HepG2 (cell line): ENCODE results near the gene NID2. TPM values are rescaled to one million over a fixed set of nuclear protein-coding genes. Genes with fewer than 3 reads are reported as not detected.
A peak's percentile ranks its signal among the peaks of the same experiment; 100 is the strongest.

Experiments used
- ATAC-seq: fragments of 200-7000 bp; cut with Tn5 transposase; 3 replicates; pipeline ENCODE4 v1.9.1; 2020; ENCODE audit warnings: mild to moderate bottlenecking, moderate library complexity
- BruUV-seq: library from RNA; stranded (reverse); fragments of 400-500 nt; replicated peaks from 2 replicates; lab custom pipeline; 2021; lab: Mats Ljungman, UMichigan
- CTCF ChIA-PET: fragments of 300-600 bp; formaldehyde crosslinking; extraction: SDS; loops from one replicate; lab custom pipeline; 2021; ENCODE audit warnings: low total read pairs, inconsistent platforms, low intra/inter-chr PET ratio; lab: Yijun Ruan, JAX
- POLR2A ChIA-PET: fragments of 350-600 bp; sonication (Branson Sonifier 250); formaldehyde crosslinking; loops from one replicate; lab custom pipeline; 2020; ENCODE audit warnings: antibody characterized with exemption, inconsistent platforms; lab: Yijun Ruan, JAX
- DNase-seq: peaks from one replicate; pipeline ENCODE4 v3.0.0-alpha.2; 2015; ENCODE audit warnings: low spot score
- FAIRE-seq: peaks from 3 replicates; lab custom pipeline; 2011; peaks lifted over from hg19 to GRCh38; lab: Jason Lieb, UNC
- H2AFZ ChIP-seq: one replicate; pipeline ENCODE4 v1.6.1; 2011; ENCODE audit warnings: low read length, inconsistent platforms
- H3K27ac ChIP-seq: fragments of 300-600 bp; 3 replicates; pipeline ENCODE4 v1.8.0; 2011; ENCODE audit warnings: mixed run types, mild to moderate bottlenecking, mixed read lengths, low read length, inconsistent platforms; ENCODE audit not compliant: insufficient read depth; ENCODE audit errors: extremely low read length
- H3K27me3 ChIP-seq, 2 experiments: fragments of 200-600 bp in 1 of 2; 2 replicates in 1 of 2; 3 replicates in 1 of 2; pipeline versions ENCODE4 v1.6.0 to v1.8.0; 2011; ENCODE audit warnings: low read length in 2 of 2, mild to moderate bottlenecking in 2 of 2, moderate library complexity in 2 of 2, inconsistent platforms in 1 of 2; ENCODE audit not compliant: insufficient read depth in 2 of 2, control insufficient read depth in 1 of 2
- H3K36me3 ChIP-seq, 2 experiments: fragments of 200-600 bp in 1 of 2; replicated peaks in 1 of 2; 2 replicates in 1 of 2; 3 replicates in 1 of 2; pipeline versions ENCODE4 v1.5.1 to v1.8.0; 2011; ENCODE audit warnings: low read length in 2 of 2, inconsistent platforms in 1 of 2; ENCODE audit not compliant: insufficient read depth in 2 of 2, control insufficient read depth in 1 of 2
- H3K4me1 ChIP-seq: 2 replicates; pipeline ENCODE4 v1.5.1; 2012; ENCODE audit warnings: low read length, inconsistent platforms; ENCODE audit not compliant: insufficient read depth
- H3K4me2 ChIP-seq: 2 replicates; pipeline ENCODE4 v1.6.0; 2011; ENCODE audit warnings: low read depth, low read length, inconsistent platforms
- H3K4me3 ChIP-seq, 3 experiments: fragments of 200-600 bp in 1 of 3; sonication (generic), shearing (Covaris generic) in 1 of 3; replicated peaks in 1 of 3; 2 replicates each; pipeline ENCODE4 v1.5.1; 2011 to 2016; ENCODE audit warnings: low read length in 3 of 3, inconsistent platforms in 2 of 3, low read depth in 2 of 3, mild to moderate bottlenecking in 2 of 3, control low read depth in 1 of 3, mixed read lengths in 1 of 3; ENCODE audit not compliant: insufficient read depth in 1 of 3
- H3K79me2 ChIP-seq: one replicate; pipeline ENCODE4 v1.6.1; 2011; ENCODE audit warnings: low read length, inconsistent platforms; ENCODE audit not compliant: insufficient read depth
- H3K9ac ChIP-seq: 2 replicates; pipeline ENCODE4 v1.6.0; 2011; ENCODE audit warnings: mild to moderate bottlenecking, low read depth, low read length, inconsistent platforms; ENCODE audit not compliant: insufficient read depth
- H3K9me3 ChIP-seq: 2 replicates; pipeline ENCODE4 v1.5.1; 2012; ENCODE audit warnings: mild to moderate bottlenecking, low read length
- H4K20me1 ChIP-seq: 2 replicates; pipeline ENCODE4 v1.6.0; 2011; ENCODE audit warnings: inconsistent platforms, mild to moderate bottlenecking, low read length, moderate library complexity; ENCODE audit not compliant: insufficient read depth
- EED ChIP-seq: sonication (generic); formaldehyde crosslinking; IDR thresholded peaks from 2 replicates; pipeline ENCODE4 v1.5.0; 2020; ENCODE audit warnings: mild to moderate bottlenecking, missing genetic modification reagents
- EZH2 ChIP-seq: conservative IDR thresholded peaks from 2 replicates; pipeline ENCODE4 v1.6.1; 2012; ENCODE audit warnings: mild to moderate bottlenecking, low read depth, low read length, moderate library complexity
- GFI1 ChIP-seq: sonication (generic); formaldehyde crosslinking; IDR thresholded peaks from 2 replicates; pipeline ENCODE4 v1.5.0; 2020; ENCODE audit warnings: missing genetic modification reagents, mild to moderate bottlenecking, borderline replicate concordance
- KAT8 ChIP-seq: IDR thresholded peaks from 2 replicates; pipeline ENCODE4 v1.6.1; 2016; ENCODE audit warnings: missing genetic modification reagents, missing compliant biosample characterization
- KDM3A ChIP-seq: IDR thresholded peaks from 2 replicates; pipeline ENCODE4 v1.6.1; 2018; ENCODE audit warnings: low read depth, missing compliant biosample characterization
- PRPF4 ChIP-seq: fragments of 200-400 bp; formaldehyde crosslinking; IDR thresholded peaks from 2 replicates; pipeline ENCODE4 v1.6.1; 2016; ENCODE audit warnings: low read length, low read depth; ENCODE audit not compliant: poor library complexity, severe bottlenecking
- ZNF574 ChIP-seq: sonication (generic); formaldehyde crosslinking; IDR thresholded peaks from 2 replicates; pipeline ENCODE4 v1.4.0; 2020; ENCODE audit warnings: missing genetic modification reagents
- ZSCAN20 ChIP-seq: sonication (generic); formaldehyde crosslinking; IDR thresholded peaks from 2 replicates; pipeline ENCODE4 v1.4.0; 2020; ENCODE audit warnings: missing genetic modification reagents, mild to moderate bottlenecking, borderline replicate concordance
- WGBS: methylation state at CpG from one replicate; pipeline ENCODE4 v1.1.6; 2017; ENCODE audit warnings: low lambda C conversion rate; 5-methylcytosine and 5-hydroxymethylcytosine counted together
- in situ Hi-C: cut with HindIII; loops from 2 replicates; pipeline ENCODE4 v1.10.0; 2017; ENCODE audit warnings: low pct_unique_long_range_greater_than_20kb; ENCODE audit not compliant: extremely low pct_ligation_motif_present
- intact Hi-C: fragments of 100-400 bp; cut with micrococcal nuclease; formaldehyde crosslinking; loops from one replicate; pipeline ENCODE4 v1.10.0; 2022; ENCODE audit not compliant: unreplicated experiment
- polyA plus RNA-seq, 8 experiments: library from polyadenylated mRNA; depleted of rRNA in 3 of 8; stranded (reverse) in 7 of 8; unstranded in 1 of 8; fragments of >200 nt; fragmentation: Illumina TruSeq in 4 of 8; extraction: Trizol in 4 of 8; gene quantifications; 2 replicates each; pipeline versions ENCODE4 v1.2.1 to v1.2.3, GENCODE V29; 2011 to 2016; ENCODE audit warnings: low read depth in 4 of 8, missing spikeins in 1 of 8, mixed read lengths in 1 of 8; ENCODE audit not compliant: insufficient read depth in 1 of 8
- total RNA-seq, 5 experiments: library from RNA; depleted of rRNA; stranded (reverse); fragments of >200 nt; fragmentation: Illumina TruSeq; extraction: Trizol; gene quantifications; 2 replicates each; pipeline ENCODE4 v1.2.3, GENCODE V29; 2016; ENCODE audit warnings: low read depth in 1 of 5

Gene NID2
- total and polyA plus RNA-seq, 2 of the 13 experiments (the other 11 are each of a cell fraction or from before 2014, with no cell fraction given): 0.11 TPM; not detected in 1

DNA sequence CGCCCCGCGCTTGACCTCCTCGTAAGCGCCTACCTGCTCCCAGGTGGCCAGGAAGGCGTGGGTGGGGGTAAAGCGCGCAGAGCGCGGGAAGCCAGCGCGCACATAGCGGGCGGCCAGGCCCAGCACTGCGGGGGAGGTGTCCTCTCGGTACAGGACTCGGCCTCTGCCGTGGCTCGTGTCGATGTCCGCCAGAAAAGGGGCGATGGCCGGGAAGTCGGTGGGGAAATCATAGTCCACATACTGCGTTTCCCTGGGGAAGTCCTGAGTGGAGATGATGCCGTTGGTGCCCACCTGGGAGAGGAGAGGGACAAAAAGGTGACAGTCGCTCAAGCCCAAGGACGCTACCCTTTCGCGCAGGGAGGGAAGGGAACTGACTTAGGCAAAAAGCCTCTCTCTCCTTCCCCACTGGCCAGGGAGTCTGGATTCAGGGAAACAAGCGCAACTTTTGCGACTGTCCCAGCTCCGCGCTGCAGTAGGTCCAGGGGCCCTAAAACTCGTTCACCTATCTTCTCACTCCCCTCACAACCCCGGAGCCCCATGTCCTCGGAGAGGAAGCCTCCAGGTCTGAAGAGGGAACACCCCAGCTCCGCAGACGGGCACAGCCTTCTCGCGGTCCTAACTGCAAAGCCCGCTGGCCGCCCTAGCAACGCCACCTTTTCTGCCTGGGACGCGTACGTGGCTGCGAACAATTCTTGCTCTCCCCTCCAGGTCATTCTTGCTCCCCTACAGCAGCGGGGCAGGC lies 815 bp downstream of the NID2 start:
- Histone ChIP-seq H3K27ac (no peak overlapping the region), H4K20me1 (no peaks in the 10 kb centered on the region), H3K79me2 (no peaks in the 10 kb centered on the region), H3K4me1 (peaks cover 11% of the 10 kb centered on the region), H3K27me3 (peaks cover 8 to 38% of the 10 kb centered on the region in 2 experiments; a peak in 4 of 5 replicates), H3K4me2 (peak overlapping the region; percentile 85), H3K9me3 (no peaks in the 10 kb centered on the region), H3K9ac (no peak overlapping the region), H2AFZ (no peak overlapping the region), H3K36me3 (no peaks in the 10 kb centered on the region), H3K4me3 (peak overlapping the region; percentile 44 to 60 (median 54); a peak in 5 of 6 replicates)
- in situ Hi-C loops: no loop called here
- intact Hi-C loops: no loop called here
- BruUV-seq: no TSS peak
- peak; percentile 31 for ATAC-seq
- ChIA-PET CTCF (no interaction called here), POLR2A (no interaction called here)
- TF ChIP-seq EED (CRISPR knock-in tag): peak; percentile 23; the same call in 1 of the 2 replicates
- TF ChIP-seq PRPF4: no peak
- no peak for TF ChIP-seq ZSCAN20
- TF ChIP-seq EZH2: 0 out of 2 replicates have a peak, but pooled peaks have one; percentile 76
- TF ChIP-seq KAT8 (CRISPR knock-in tag): no peak
- no peak for TF ChIP-seq KDM3A (CRISPR knock-in tag)
- 0 out of 2 replicates have a peak, but pooled peaks have one; percentile 6 for TF ChIP-seq ZNF574
- TF ChIP-seq GFI1: no peak
- no peak for DNase-seq
- no peak for FAIRE-seq
- 54% methylated on average over 48 of the region's 49 CpGs for WGBS
